Cerebellar nuclear complex (tissue), 1 donor: ENCODE results near the gene ETS1.

Source experiments
- DNase-seq, 2 experiments: peaks; one replicate each; lab custom pipeline; 2025; lab: John Stamatoyannopoulos, UW

ETS1 gene

DNA sequence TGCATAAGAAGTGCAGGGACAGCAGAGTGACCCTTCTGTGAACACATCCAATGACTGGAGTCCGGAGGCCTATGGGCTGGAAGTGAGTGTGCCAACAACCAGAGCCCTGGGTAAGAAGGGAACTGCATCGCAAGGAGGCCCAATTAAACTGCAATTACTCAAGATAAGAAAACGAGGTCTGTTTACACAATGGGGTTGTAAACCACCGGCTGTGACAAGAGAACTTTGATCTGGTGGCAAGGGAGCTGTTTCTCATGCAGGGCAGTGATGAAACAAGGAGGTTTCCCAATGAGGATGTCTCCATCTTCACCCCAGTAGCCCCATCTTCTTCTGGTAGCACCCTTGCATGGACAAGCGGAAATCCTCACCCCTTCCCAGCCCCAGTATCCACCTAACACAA is 21.5 kb downstream of the ETS1 start:
- no peak for DNase-seq

DNA sequence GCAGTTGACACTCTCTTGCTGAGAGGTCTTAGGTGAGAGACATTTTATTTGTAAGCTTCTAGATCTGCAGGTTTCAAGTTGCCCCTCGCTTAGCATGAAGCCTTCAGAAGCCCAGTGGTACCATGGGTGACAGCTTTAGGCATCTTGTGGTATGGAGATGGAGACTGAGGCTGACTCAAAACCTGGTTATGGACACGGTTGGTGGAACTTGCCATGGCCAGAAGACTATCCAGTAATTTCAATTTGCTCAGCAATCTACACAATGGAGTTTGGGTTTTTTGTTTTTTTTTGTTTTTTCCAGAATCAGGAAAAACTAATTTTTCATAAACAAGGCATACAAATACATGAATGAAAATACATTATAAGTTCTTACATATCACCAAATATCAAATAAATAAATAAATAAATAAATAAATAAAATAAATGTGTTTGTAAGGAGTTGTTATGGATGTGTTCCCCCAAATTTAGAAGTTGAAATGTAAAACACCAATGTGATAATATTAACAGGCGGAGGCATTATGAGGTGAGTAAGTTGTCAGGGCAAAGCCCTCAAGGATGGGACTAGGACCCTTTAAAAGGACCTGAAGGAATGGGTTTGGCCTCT is 22.6 kb downstream of the ETS1 start:
- DNase-seq: no peak

DNA sequence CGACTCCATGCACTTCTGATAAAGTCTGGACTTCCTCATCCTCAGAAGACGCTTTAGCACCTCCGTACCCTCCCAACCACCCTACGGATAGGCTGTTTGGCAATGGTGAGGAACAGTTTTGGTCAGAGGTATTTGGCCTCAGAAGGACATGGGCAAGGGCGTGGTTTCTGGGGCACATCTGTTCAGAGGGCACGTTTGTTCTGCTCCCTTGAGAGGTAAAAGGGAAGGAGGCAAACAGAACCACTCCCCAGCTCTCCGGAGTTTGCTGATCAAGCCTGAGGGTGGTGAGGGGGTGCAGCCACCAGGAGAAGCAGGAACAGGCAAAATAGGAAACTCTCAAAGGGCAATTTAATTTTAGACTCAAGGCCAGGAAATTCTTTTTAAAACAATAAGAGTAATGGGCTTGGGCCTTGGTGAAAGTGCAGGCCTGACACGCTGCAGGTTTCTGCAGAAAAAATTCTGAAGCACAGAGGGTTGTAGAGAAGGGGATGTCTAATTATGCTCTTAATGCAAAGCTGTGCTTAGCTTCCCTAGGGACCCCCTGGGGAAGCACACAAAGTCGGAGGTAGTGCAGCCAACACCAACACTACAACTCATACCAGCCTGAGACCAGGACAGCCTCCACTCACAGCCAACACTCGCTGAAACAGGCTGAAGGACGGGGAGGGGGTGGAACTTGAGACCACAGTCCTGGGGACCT is 23.3 kb downstream of the ETS1 start:
- DNase-seq: no peak

DNA sequence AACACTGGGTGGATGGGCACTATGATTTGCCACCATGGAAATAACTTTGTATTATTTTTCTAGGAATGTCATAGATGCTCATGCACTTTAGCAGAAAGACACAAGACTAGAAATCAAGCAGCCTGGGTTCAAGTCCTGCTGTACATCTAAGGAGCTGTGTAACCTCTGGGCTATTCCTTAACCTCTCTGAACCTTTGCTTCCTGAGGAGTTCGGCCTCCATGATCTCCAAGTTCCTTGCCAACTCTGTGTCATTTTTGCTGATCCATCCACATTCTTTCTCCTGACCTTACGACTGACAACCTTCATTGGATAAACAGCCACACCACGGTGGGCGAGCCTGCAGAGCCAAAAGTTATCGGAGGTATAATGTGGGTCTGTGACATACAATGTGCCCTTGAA is 24.1 kb downstream of the ETS1 start:
- DNase-seq: no peak

DNA sequence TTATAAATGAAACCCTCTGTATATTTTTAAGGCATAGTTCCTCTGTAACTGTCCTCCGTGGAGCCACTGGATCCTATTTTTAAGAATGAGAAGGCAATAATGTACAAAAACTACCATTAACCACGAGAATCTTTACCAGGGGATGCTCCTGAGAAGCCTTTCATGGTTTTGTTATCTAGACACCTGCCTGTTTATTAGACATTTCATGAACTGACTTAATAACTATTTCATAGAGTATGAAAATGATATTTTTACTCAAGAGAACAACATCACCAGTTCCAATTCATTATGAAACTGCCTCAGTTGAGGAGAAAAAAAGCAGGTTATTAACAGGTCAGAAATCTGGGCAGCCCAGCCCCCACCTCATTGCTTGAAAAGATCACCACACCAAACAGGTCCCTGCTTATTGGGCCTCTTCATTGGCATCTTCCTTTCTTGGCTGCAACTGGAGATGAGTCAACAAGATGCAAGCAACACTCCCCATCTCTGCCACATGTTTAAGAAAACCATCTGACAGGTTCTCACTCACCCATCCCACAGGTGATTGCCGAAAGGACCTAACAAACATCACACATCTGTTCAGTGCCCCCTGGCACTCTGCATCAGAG is 27.8 kb downstream of the ETS1 start:
- DNase-seq: no peak

DNA sequence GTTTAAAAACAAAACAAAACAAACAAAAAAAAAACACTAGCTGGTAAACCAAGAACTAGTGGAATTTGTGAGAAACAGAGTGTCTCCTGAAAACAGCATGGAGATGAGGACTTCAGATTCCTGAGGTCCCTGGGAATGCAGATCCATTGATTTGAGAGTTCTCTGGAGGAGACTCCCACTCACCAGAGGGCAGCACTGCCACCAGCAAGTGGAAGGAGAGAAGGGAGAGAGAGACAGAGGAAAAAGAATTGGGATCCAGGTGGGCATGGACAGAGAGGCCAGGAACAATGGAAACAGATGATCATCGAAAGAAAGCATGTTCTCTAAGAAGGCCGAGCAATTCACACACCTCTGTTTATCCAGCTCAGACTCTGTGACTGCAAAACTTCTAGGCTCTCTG is 31.8 kb downstream of the ETS1 start:
- DNase-seq: no peak

DNA sequence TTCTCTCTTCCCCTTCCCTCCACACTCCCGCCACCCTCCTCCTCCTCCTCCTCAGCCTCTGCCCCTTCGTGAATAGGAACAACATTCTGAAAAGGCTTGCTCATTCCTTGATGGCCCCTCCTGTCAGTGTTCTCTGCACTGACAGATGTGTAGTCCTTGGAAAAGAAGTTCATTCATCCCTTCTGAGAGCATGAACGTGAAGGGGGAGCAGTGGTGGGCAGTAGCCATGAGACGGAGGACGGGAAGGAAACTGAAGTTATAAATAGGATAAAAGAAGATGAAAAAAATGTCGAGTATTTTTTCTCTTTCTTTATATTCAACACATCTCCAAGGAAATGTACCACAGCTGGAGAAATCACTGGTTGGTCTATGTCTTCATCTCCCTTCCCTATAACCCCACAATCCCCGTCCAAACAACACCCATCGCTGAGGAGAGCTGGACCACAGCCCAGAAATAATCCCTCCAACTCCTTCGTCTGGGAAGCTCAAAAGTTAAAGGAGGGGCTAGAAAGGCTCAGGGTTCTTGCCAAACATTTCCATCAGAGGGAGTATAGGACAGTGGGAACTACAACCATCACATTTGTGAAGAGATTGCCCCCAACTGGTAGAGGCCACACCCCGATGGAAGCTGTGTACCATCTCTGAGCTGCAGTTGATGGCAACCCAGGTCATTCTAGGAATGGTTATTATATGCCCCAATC is 33.5 kb downstream of the ETS1 start:
- DNase-seq: no peak

DNA sequence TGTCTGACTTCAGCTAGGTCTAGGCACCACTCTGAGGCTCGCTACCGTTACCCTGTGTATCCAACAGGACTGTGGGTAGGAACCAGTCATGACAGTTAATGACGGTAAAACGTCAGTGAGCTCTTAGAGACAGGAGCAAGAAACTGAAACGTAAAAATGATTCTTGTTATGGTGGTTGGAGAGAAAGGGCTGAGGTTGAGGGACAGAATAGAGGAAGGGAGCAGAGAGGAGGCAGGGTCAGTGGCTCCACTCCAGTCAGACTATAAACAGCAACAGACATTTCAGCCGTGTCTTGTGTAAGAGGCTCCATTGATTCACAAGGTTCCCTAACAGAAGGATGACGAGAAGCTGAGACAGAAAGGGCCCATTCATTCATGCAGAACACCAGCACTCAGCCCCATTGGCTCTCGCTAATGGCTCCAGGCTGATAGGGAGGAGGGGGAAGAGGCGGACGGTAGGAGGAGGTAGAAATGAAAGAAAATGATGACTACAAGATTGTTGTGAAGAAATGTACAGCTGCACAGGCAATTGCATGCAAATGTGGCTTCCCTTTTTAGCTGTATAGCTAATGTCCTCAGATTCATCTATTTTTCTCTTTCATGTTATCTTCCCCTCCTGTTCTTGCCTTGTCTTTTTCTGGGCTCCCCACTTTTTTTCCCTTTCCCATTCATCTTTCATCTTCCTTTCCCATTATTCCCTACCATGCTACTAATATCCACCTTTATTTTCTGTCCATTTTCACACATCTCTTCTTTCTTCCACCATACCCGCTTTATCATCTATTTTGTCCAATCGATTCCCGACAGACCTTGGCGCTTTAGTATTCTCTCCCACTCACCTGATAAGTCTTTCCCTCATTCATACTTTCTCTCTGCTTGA is 34.3 kb downstream of the ETS1 start:
- no peak for DNase-seq

DNA sequence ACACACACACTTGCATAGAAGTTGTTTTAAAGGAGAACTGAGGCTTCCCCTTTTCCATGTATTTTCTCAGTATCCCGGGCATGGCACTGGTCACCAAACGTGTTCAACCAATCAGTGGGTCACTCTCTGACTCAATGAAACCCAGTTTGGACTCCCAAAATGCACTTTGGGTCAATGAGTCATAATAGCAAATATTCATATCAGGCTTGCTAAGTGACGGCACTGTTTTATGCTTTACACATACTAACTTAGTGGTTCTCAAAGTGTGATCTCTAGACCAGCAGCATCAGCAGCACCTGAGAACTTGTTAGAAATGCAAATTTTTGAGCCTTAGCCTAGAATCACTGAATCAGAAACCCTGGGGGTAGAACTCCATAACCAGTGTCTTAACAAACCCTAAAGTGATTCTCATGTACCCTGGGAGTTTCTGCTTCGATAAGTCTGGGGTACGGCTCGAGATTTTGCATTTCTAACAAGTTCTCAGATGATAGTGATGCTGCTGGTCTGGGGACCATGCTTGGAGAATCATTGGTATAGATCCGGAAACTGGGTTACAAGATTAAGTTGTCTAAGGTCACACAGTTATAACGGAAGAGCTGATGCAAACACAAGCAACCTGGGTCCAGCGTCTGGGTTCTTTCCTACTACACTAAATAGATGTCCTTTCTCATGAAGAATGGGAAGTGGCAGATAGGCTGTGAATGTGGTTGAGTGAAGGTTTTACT is 35.6 kb downstream of the ETS1 start:
- DNase-seq: no peak

DNA sequence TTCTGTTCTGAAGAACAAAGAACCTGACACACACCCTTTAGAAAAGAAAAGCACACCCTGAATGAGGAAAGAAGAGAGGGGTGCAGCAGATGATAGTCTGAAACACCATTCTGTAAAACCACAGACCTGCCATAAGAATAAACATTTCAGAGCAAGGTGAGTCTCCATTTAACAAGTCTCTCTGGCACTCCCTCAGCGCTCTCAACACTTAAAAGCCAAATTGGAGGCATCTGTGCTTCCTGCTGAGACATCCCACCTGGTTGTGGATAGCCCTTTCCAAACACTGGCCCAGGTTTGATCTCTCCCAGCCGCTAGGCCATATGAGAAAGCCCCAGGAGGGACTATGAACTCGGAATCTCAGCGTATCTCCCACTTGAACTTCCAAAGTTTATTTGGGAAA is 36.3 kb downstream of the ETS1 start:
- DNase-seq: no peak

DNA sequence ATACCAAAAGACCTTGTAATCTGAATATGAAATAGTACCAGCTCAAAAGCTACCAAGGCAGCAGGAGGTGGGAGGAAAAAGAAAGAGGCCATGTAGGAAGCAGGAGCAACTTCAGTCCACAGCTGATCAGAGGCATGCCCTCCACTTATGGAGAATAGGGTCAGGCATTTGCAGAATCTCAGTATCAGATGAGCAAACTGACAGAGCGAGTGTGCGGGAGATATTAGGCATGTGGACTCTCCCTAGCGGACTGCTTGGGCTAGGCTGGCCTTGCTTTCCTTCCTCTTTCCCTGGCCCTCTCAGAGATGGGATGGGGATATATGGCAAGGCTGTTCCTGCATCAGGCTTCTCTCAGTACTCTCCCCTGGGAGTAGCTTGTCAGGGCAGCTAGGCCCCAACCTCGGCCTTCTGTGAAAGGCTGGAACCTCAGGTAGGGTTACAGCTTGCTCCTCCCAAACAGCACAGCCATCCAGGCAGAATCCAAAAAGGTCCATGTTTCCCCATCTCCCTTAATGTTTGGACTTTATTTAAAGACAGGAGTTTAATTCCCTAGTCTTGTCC is 37.0 kb downstream of the ETS1 start:
- DNase-seq: no peak

DNA sequence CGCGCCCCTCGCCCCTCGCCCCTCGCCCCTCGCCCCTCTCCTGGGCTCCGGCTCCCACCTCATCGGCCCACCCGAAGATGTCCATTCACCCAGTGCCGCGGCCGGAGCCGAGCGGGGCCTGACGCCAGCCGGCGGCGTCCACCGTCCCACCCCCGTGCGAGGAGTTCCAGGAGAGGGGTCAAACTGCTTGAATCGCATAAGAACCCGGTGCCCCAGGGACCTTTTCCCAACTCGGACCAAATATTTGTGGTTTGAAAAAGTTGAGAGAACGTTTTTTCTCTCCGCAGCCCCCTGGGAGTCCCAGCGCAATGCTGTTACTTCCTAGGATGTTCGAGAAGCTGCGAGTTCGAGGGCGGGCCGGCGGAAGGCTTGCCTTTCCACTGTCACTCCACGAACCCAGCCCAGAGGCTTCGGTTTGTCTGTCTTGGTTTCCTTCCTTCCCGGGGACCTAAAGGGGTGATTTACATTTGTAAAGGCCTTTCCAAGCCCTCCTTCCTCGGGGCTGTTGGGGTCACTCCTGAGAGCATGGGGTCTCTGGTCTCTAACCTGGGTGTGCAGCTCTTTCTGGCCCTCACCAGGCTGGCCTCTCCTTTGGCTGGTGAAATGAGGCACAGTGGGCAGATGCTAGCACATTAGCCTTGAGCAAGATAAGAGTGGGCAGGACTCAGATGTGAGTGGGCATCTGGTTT is 38.0 kb downstream of the ETS1 start:
- DNase-seq: no peak

DNA sequence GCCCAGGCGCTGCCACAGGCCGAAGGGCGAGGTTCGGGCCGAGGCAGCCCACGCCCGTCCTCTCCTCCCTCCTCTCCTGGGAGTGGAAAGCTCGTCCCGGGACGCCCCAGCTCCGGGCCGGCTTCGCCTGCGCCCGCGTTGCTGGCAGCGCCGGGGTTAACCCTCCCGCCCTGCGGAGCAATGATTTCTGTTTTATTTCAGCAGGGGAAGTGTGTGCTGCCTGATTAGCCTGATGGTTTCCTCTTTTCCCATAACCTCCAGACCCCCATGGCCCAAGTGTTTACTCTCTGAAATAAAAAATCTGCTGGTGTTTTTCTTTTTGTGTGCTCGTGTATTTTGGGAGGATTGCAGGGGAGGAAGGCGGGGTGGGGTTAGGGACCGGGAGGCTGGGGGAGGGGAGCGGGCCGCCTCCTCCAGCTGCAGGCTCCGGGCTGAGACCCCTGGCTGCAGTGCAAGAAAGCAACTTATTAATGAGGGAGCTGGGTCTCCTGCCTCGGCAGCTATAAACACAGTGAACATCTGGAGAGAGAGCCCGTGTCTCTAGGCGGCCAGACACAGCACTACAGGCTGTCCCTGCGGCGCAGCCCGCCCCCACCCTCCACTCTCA is 38.6 kb downstream of the ETS1 start:
- DNase-seq: no peak

DNA sequence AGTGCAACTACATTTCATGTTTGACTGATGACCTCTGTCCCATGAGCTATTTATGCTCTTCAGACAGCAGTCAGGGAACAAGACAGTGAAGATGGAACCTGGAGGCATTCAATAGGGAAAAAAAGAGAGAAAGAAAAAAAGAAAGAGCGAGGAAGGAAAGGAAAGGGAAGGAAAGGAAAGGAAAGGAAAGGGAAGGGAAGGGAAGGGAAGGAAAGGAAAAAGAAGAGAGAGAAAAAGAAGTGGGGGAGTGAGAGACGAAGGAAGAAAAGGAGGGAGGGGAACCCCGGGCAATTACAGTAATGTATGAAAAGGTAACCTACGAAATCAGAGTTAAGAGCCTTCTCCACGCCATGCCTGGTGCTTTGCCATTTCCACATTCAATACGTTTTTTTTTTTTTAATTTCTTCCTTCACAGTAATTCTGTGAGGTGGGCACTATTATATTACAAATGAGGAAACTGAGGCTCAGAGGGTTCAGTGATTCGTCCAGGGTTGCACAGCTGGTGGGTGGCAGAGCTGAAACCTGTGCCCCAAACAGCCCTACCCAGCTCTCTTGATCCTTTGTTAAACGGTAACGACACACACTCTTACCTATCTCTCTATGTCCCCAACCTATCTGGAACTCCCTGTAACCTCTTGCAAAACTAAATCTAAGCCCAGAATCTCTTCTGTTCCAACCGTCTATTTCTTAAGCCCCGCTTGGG is 39.3 kb downstream of the ETS1 start:
- no peak for DNase-seq

DNA sequence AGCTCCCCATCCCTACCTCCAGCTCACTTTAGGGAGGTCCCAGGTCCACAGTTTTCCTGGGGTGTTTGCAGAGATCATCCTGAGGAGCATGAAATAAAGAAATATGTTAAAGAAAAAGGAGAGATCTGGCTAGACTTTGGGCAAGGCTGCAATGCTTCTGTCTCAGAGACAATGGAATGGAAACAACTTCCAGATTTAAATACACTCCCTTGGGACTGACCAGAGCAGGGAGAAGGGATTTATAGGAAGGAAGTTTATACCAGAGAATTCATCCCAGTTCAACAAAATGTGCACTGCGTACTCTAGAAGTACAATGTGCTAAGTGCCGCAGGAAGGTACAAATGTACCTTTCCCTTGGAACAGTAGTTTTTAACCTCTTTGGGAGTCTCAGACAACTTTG is 40.4 kb downstream of the ETS1 start:
- no peak for DNase-seq

DNA sequence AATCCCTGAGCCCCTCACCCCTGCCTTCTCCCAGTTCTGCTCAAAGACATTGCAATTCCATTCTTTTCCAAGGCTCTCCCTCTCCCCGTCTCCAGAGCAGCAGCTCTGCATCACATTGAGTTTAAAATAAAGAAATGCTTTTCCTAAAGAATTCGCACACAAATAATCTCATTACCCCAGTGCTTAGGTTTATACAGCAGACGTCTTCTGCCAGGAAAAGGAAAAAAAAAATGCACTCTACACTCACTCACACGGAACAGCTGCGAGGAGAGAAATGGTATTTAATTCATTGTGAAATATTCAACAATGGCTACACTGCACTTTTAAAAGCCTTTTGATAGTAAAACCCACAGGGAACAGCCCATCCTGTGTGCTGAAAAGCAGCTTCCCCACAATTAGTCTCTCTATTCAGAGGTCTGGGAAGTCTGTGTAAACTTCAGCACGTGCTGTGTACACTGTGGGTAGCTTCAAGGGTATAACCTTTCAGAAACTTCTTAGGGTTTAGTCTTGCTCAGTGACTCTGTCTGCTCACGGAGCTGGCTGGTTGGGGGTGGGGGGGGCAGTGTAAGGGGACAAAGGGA is 42.8 kb downstream of the ETS1 start:
- DNase-seq: no peak

DNA sequence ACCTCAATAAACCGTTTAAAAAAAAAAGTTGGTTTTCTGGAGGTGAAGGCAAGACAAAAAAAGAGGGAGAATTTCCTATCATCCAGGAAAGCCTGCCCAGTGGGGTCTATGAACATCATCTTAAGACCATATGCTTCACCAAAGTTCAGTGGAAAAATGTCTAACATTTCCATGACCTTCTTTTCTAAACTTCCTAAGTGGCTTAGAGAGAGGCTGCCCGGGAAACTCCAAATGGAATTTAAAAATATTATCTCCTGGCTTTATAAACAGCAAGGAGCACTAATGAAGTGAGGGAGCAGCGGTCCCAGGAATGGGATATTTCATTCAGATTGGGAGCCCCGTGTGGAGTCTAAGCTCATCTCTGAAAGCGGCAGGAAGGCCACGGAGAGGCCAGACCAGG is 46.9 kb downstream of the ETS1 start:
- DNase-seq: no peak

DNA sequence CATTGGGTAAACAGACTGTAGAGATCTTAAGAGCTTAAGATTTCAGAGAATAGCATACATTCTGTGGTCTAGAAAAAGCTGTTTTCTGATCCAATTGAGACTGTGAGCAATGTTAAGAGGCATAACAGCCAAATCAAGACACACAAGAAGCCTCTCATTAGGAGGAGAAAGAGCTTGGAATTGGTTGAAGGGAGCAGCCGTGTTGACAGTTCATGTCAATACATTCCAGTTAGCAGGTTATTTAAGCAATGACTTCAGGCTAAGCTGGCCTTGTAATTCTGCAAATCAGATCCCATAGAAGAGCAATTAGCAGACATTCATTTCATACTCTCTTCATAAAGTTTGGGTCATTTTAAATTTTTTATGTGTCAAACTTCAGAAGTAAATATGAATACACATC is 50.9 kb downstream of the ETS1 start:
- DNase-seq: no peak
